GM19438 (cell line): ENCODE measurements around the gene MAEA.

Source experiments
- ATAC-seq: cut with Tn5 transposase; IDR thresholded peaks from one replicate; pipeline ENCODE4 v1.9.1; 2021; ENCODE audit warnings: low read depth; ENCODE audit not compliant: unreplicated experiment

MAEA gene

DNA sequence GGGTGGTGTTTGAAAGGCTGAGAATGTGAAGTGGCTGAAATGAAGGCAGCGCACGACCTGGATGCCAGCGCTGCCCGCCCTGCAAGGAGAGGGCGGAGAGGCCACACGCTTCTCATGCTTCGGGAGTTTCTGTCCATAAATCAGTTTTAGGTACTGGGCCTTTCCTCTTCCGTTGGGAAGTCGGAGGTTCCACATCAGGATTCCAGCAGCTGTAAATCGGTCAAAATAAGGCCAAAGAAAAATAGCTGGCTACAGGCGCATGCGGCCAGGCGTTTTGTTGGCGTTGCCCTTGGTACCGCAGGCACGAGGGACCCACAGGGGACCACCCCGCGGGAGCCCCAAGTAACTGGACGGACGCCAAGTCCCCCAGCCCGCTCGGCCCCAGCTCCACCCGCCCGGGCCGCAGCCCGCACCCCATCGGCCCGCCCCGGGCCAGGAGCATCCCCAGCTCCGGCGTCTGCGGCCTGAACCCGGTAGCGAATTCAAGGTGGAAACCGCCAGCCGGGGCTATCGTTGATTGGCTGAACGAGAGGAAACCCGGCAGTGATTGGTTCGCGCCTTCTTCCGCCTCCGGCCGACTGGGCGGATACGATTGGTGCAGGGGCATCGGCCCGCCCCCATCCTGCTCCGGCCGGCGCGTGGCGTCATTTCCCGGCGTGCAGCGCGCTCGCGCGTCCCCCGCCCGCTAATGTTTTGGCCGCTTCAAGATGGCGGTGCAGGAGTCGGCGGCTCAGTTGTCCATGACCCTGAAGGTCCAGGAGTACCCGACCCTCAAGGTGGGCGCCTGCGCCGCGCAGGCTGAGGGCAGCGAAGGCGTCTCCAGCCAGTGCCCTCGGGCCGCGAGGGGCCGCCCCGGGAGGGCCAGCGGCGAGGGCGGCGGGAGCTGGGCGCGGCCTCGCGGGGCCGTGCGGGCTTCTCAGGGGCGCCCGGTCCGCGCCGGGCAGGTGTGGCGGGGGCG, at the start of gene MAEA:
Gene MAEA, plus strand, starts transcription at position 685 of the 958 bp plus-strand sequence. Its CDS starts 23 bp downstream, at position 708.
- ATAC-seq, result peak; percentile 94

DNA sequence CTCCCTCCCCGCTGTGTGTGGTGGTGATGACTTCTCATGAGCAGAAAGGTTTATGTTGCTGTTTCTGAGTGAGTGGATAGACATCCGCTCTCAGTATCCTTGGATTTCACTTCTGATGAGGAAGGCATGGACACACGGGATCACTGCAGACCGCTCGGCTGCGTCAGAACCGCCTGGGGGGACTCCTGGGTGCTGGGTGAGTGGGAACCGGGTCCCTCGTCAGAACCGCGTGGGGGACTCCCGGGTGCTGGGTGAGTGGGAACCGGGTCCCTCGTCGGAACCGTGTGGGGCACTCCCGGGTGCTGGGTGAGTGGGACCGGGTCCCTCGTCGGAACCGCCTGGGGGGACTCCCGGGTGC, 49.8 kb upstream of the MAEA start:
- no peak for ATAC-seq

DNA sequence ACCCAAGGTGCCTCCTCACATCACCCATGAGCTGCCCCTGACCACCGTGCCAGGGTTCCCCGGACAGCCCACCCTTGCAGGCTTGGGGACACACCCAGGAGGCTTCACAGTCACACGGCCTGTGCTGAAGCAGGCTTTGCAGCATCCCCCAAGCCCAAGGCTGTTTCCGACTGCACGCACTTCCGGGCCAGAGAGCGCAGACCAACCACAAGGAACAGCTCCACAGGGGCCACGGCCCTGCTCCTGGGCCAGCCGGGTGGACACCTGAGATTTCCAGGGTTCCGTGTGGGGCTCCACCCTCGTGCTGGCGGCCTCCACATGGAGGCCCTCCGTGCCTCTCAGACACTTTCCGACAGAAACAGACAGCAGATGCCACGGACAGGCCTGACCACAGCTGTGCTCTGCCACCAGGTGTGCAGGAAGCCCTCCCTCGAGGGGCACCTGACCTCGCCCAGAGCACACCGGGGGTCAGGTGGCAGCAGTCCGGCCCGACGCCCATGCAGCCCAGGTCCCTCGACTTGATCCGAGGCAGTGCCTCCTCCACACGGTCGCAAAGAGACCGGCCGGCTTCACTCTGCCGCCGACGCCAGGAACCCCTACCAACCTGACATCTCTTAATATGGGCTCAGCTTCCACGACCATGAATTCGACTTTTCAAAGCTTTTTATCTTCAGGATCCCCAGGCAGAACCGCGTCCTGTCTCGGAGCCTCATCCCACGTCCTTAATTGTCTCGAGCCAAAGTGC, 48.8 kb upstream of the MAEA start:
- ATAC-seq, result no peak

DNA sequence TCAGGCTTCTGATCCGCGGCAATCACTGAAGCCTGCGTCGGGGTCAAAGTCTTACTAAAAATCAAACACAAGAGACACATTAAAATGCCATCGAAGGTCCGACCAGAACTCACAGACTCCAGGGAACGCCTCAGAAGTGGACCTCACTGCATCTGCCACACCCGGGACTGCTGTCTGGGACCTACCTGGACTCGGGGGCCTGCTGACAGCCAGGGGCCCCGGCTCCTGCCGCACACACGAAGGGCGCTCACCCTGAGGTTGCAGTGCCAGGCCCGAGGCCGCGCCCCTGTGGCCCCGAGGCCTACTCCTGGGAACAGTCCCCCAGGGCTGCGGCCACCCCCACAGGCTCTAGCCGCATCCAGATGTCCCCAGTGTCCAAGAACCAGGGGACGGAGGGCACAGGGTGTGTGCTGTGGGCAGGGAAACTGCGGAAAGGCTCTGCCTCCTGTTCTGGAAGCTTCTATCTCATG, 48.2 kb upstream of the MAEA start:
- ATAC-seq, result no peak

DNA sequence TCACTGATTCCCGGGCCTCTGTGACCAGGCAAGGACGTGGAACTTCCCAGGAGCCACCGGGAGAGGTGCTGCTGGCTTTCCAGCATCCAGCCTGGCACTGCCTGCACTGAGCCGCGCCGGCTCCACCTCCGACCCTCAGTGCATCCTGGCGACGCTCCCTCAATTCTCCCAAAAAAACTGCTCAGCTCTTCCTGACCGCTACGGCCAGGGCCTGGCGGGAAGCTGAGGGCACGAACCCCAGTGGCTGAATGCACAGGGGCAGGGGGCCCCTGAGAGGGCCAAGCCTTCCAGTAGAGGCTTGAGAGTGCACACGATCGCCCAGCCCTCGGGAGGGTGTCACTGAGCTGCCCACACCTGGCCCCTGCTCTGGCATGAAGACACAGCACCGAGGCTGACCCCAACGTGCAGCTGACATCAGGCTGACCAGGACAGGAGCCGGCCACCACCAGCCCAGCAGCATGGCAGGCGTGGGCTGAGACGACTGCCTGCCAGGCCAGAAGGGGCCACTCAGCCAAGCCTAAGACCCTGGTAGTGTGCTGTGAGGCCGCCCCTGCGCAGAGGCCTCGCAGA, 47.7 kb upstream of the MAEA start:
- no peak for ATAC-seq

DNA sequence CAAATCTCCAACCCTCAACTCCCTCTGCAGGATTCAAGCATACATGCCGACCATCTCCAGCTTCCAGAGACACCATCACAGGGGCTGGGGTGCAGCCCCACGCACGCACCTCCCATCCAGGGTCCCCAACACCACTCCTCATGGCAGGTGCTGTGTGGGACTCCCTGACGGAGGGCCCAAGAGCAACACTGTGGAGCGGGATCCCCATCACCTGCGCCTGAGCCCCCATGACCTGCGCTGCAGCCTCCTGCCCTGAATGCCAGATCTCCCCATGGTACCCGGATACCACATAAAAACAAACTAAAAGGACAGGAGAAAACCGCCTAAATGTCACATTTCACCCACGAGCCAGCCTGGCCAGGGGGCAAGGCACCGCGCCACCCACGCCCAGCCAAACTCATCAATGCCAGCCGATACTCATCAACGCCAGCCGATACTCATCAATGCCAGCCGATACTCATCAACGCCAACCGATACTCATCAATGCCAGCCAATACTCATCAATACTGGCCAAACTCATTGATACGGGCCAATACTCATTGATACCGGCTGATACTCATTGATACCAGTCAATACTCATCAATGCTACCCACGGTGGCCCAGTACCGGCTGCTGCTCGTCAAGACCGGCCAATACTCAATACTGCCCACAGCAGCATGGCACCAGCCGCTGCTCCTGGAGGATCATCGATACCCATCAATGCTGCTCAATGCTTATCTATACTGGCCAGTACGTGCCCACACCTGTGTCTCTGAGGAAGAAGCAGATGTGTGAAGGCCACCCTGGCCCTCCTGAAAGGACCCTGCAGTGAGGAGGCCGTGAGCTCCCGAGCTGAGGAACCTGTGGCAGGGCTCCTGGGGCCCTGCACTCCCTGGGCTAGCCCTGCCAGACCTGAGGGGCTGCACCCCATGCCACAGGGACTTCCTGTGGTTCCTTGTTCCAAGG, 46.9 kb upstream of the MAEA start:
- ATAC-seq, result no peak

DNA sequence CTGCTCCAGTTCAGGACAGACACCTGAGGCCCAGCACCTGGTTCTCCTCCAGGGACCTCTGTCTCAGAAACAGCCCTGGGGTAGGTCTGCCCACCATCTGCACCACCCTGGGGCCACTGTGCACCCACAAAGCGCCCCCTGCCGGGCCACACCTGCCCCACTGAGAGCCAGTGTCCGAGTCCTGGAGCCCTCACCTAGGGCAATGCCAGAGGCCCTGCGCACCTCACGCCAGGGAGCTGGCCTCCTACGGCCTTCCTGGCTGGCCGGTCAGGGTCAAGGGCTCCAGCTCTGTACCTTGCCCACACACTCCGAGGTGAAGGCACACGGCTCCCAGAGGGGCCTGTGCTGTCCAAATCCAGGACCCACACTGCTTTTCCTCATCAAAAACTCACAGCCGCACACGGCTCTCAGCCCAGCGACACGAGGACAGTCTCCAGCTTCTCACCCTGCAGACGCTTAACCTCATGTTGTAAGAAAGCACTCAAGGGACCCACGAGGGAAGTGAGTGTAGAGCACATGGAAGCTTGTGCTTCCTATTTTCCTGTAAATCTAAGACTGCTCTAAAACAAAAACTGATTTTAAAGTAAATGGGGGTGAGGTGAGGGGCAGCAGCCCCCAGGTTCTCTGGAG, 46.1 kb upstream of the MAEA start:
- ATAC-seq, result no peak

DNA sequence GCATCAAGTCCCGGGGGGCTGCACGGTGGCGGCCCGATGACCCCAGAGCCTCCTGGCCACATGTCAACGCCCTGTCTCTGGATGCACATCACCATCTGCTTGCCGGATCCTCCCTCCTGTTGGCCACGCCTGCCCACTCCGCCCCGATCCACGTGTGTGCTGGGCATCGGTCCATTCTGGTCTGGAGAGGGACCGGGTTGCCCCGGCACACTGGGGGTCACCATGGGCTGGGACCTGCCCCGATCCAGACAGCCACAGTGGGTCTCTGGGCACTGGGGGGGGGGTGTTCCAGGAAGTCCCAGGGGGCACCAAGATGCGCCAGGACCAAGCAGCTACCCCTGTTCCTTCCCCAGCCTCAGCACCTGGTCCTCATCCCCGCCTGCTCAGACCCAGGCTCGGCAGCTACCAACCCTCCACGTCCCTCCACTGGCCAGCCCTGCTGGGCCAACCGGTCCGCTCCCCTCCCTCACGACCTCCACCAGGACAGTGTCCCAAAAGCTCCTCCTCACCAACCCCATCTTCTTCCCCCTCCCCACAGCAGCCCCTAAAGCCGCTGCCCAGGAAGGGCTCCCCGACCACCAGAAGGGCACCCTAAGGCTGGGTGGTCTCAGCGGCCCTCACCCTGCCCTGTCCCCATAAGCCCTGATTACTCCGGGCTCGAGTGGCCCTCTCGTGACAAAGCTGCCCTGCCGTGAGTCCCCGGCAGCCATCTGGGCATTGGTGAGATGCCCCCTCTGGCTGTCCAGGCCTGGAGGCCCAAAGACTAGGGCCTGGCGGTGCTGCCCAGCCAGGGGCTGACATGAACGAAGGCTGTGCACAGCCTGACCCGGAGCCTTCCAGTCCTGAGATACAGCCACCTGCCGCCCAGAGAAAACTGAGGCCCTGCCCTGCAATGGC, 45.4 kb upstream of the MAEA start:
- ATAC-seq, result no peak

DNA sequence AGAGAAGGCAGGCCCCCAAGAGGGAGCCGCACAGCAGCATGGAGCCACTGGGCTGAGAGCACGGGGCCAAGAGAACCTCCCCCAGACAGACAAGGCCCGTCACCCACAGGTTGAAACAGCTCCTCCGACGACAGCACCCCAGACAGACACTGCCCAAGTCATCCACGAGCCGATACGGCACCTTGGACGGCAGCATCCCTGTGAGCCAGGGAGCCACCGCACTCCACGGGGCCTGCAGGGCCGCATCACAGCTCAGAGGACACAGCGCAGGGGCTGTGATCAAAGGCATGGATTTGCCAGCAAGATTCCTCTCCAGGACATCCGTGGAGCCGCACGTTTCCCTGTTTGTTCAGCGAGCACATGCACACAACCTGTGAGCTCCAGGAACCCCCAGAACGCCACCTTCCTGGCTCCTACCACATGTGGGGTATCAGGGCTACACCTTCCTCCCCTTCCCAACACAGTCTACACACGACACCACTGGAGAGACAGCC, 44.7 kb upstream of the MAEA start:
- no peak for ATAC-seq

DNA sequence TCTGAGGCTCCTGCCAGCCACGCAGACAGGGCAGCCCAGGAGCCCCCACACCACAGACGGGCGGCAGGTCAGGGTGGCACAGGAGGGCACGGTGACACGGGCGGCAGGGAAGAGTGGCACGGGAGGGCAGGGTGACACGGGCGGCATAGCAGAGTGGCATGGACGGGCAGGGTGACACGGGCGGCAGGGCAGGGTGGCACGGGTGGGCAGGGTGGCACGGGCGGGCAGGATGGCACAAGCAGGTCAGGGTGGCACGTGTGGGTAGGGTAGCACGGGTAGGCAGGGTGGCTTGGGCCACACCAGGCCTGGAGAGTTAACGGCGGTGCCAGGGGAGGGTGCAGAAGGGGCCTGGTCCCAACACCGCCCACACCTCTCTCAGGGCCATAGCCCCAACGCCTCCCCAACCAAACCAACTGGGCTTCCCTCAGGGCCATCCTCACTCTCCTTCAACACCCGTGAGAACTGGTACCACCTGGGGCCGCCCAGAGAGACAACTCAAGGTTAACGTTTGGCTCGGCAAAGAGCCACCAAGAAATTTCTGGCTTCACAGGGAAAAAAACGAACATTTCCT, 44.1 kb upstream of the MAEA start:
- no peak for ATAC-seq

DNA sequence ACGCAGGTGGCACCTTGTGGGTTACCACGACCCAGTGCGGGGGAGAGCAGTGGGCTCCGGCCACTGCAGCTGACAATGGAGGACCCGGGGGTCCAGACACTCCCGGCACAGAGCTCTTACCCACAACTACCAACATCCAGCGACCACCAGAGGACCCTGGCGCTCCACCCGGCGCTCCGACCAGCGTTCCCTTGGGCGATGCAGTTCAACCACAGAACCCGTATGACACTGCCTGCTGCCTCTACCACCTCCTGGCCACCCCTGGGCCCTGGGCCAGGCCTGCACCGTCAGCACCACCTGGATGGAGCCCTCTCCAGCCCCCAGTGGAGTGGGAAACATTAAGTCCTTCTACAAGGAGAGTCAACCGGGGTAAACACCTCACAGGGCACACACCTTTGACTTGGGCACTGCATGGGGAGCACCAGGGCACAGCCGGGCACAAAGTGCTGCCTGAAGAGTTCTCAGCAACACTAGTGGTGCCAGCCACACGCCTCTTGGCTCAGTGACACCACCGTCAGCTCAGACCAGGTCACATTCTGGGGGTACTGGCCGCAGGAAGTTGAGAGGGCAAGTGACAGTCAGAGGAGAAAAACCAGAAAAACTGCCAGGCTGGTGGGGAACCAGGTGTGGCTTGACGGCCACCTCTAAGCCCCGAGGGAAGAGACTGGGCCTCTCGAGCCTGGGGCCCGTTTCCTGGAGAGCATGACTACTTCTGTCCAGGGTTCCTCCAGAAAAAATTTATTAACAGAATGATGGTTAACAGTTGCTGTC, 43.4 kb upstream of the MAEA start:
- no peak for ATAC-seq

DNA sequence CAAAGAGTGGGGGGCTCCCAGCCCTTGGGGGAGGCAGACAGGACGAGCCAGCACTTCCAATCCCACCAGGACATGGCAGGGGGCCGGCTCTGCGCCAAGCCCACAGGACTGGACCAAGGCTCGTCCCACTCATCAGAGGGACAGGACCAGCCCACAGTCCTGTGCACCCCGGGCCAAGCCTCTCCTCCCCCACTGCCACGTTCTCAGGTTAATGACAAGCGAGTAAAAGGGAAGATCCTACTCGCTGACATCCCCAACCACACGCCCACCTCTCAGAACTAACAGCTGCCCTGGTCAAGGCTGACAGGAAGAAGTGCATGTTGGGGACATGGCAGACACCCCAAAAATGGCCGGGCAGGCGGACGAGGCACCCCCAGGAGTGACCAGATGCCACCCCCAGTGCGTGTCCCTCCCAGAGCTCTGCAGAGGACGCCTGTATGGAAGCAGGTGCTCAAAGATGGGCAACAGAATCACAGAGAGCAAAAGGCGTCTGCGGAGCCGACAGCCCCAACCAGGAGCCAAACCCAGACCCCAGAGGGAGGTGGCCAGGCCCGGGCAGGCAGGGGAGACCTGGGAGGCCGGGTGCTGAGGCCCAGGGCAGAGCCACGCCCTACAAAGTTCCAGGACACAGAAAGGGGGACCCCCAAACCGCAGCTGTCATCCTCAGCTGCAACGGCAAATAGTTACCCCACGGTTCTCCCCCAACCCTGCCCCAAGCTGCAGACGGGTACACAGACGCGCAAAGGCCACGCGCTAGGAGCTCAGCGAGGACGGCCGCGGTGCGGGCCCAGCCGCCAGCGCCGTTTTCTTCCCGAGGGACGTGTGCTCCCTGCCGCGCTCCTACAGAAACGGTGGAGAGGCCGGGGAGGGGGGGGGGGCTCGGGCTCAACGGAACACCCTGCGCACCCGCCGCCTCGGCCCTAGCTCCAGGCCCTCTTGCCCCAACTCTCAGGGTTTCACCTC, 42.5 kb upstream of the MAEA start:
- no peak for ATAC-seq

DNA sequence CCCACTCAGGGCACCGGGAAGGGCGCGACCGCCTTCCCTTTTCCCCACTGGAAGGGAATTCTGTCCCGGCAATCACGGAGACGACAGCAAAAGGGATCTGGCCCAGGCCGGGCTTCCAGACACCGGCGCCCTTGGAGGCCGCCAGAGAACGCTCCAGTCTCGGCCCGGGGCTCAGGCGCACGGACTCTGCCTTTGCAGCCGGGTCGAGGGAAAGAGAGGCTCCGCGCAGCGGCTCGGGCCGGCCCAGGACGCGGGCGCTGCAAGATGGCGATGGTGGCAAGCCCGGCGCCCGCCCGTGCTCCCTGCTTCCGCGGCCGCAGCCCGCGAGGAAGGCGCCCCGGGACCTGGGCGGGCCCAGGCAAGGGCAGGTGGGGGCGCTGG, 41.8 kb upstream of the MAEA start:
- peak; percentile 21 for ATAC-seq

DNA sequence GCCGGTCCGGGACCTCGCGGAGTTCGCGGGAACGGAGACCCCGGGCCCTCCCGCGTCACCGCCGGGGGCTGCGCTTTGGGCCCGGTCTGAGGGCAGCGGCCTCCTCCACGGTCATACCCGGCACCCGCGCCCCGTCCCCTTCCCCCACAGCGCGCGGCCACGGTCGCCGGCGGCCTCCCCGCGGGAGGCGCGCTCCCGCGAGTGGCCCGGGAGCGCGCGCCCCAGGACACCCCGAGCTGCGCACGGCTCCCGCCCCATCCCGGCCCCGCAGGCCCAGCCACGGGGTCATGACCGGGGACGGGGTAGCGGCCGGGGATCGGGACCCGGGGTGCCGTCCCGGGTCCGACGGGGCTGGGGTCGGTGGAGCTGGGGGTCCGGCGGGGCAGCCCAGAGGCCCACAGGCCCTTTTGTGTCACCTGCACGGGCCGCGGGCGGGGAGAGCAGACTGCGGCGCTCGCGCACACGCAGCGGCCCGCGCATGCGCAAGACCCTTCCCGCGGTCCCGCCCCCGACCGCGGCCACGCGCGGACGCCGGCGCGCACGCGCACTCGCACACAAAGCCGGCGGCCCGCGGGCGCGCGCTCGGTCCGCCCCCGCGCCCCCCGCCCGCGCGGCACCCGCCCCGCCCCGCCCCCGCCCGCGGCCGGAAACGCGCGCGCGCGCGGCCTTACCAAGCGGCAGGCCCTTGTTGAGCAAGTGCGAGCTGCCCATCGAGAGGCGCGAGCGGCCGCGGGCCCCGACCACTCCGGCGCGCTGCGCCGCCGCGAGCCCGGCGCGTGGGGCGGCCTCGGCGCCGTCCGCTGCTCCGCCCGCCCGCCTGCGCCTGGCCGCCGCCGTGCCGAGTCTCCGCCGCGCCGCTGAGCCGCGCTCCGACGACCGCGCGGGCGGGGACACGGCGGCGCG, 41.2 kb upstream of the MAEA start, which contains the start of gene CTBP1:
Gene CTBP1, minus strand, starts transcription at position 886 of the 903 bp plus-strand sequence. CDS start 7,799 bp downstream, outside the sequence.
- ATAC-seq, result peak; percentile 31

DNA sequence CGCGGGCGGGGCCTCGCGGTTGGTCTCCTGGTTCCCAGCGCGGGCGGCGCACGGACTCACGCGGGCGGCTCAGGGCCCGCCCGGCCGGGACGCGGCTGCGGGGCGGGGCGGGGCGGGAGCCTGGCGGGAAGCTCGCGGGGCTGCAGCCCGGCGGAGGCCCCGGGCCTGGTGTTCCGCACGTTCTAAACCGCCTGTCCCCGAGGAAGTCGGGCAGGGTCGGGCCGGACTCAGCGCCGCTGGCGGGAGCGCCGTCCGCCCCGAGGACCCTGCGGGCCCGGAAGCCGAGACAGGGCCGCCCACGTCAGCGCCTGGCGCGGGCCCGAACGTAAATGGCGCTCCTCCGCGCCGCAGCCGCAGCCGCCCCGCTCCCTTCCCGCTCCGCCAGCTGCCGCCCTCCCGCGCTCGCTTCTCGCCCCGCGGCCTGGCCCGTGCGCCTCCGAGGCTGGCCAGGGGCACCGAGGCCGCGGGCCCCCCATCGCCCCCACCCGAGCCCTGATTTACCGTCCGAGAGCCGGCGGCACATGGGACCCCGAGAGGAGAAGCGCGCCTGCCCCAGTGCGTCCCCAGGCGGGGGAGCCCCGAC, 40.5 kb upstream of the MAEA start:
- peak; percentile 47 for ATAC-seq
